ENCODE measurements around the gene NPFF. TPM values are rescaled to one million over a fixed set of nuclear protein-coding genes. Genes with fewer than 3 reads are reported as not detected.

Gene NPFF
- total RNA-seq, 4 donors from 2014 or later: not detected

GRCh38 chr12:53523131-53523530 is 15.8 kb upstream of the NPFF start:
- intact Hi-C loops (cut with DNase I; ENCODE audit: low total_unique reads): no loop called here
- no peak for TF ChIP-seq POLR2A (IDR thresholded peaks at IDR 0.05)
- no peak for TF ChIP-seq CTCF (IDR thresholded peaks at IDR 0.05)
- DNase-seq (ENCODE audit: low spot score in 2 of 2): no peak
- no peak overlapping the region for H3K4me3 ChIP-seq (ENCODE audit: low read depth, poor library complexity, severe bottlenecking)
- 95 to 96% methylated on average over 3 of the region's 3 CpGs for WGBS, 2 donors

- intact Hi-C loops (cut with DNase I; ENCODE audit: low total_unique reads): loop anchor here (10.0 kb wide), 1 partner anchor 54 kb away; no protein-coding TSS in a partner anchor
- TF ChIP-seq CTCF (IDR thresholded peaks at IDR 0.05): no peak
- TF ChIP-seq POLR2A (IDR thresholded peaks at IDR 0.05): no peak
- WGBS, 2 donors: 74 to 81% methylated on average over 5 of the region's 5 CpGs
- H3K4me3 ChIP-seq (ENCODE audit: low read depth, poor library complexity, severe bottlenecking): no peak overlapping the region
- no peak for DNase-seq (ENCODE audit: low spot score in 2 of 2)
Measured at GRCh38 chr12:53518381-53518780, 11.1 kb upstream of the NPFF start.

- no peak for TF ChIP-seq POLR2A (IDR thresholded peaks at IDR 0.05)
- no peak for TF ChIP-seq CTCF (IDR thresholded peaks at IDR 0.05)
- H3K4me3 ChIP-seq (ENCODE audit: low read depth, poor library complexity, severe bottlenecking): no peak overlapping the region
- DNase-seq (ENCODE audit: low spot score in 2 of 2): peak in 1 of 2 donors; percentile 70
- intact Hi-C loops (cut with DNase I; ENCODE audit: low total_unique reads): loop anchor here (10.0 kb wide), 1 partner anchor 52 kb away; no protein-coding TSS in a partner anchor
- 86 to 90% methylated on average over 13 of the region's 13 CpGs for WGBS, 2 donors
Measured at GRCh38 chr12:53516758-53517455, 9.6 kb upstream of the NPFF start.

GRCh38 chr12:53515291-53515680 is 8.0 kb upstream of the NPFF start:
- no peak for DNase-seq (ENCODE audit: low spot score in 2 of 2)
- 64 to 65% methylated on average over 2 of the region's 2 CpGs for WGBS, 2 donors
- intact Hi-C loops (cut with DNase I; ENCODE audit: low total_unique reads): loop anchor here (10.0 kb wide), 1 partner anchor 50 kb away; no protein-coding TSS in a partner anchor
- TF ChIP-seq CTCF (IDR thresholded peaks at IDR 0.05) (no peak), POLR2A (IDR thresholded peaks at IDR 0.05) (no peak)
- no peak overlapping the region for H3K4me3 ChIP-seq (ENCODE audit: low read depth, poor library complexity, severe bottlenecking)

- intact Hi-C loops (cut with DNase I; ENCODE audit: low total_unique reads): loop anchor here (10.0 kb wide), 1 partner anchor 50 kb away; no protein-coding TSS in a partner anchor
- no peak for DNase-seq (ENCODE audit: low spot score in 2 of 2)
- H3K4me3 ChIP-seq (ENCODE audit: low read depth, poor library complexity, severe bottlenecking): no peak overlapping the region
- no peak for TF ChIP-seq CTCF (IDR thresholded peaks at IDR 0.05)
- no peak for TF ChIP-seq POLR2A (IDR thresholded peaks at IDR 0.05)
- 70 to 80% methylated on average over 6 of the region's 6 CpGs for WGBS, 2 donors
Measured at GRCh38 chr12:53514628-53515290, 7.5 kb upstream of the NPFF start.
